HL-60 (cell line): ENCODE measurements around the gene DUSP22.
A peak's percentile ranks its signal among the peaks of the same experiment; 100 is the strongest.

Experiments
- DNase-seq, 2 experiments: peaks; one replicate each; pipeline ENCODE4 v3.0.0-alpha.2; 2010 to 2020; ENCODE audit warnings: low read depth in 1 of 2, low spot score in 1 of 2
- H3K27ac ChIP-seq: fragments of 250-450 bp; sonication (Bioruptor Pico); replicated peaks from 2 replicates; pipeline ENCODE4 v1.5.1; 2020; ENCODE audit warnings: mild to moderate bottlenecking, moderate library complexity
- H3K27me3 ChIP-seq: fragments of 250-450 bp; sonication (Bioruptor Pico); 2 replicates; pipeline ENCODE4 v1.5.1; 2021; ENCODE audit warnings: mild to moderate bottlenecking, moderate library complexity; ENCODE audit not compliant: insufficient read depth, poor library complexity, severe bottlenecking
- H3K4me3 ChIP-seq: replicated peaks from 2 replicates; pipeline ENCODE4 v1.5.1; 2011; ENCODE audit warnings: mild to moderate bottlenecking, control low read depth, low read length; ENCODE audit not compliant: insufficient read depth
- GABPA ChIP-seq: IDR thresholded peaks from 2 replicates; pipeline ENCODE4 v1.6.1; 2012; ENCODE audit warnings: low read depth
- POLR2AphosphoS5 ChIP-seq: IDR thresholded peaks from 2 replicates; pipeline ENCODE4 v1.6.1; 2012; ENCODE audit warnings: low read depth
- SPI1 ChIP-seq: IDR thresholded peaks from 2 replicates; pipeline ENCODE4 v1.6.1; 2012; ENCODE audit warnings: low read depth, mild to moderate bottlenecking, borderline replicate concordance
- TF ChIP-seq, protein P1 (sequence below): IDR thresholded peaks from 2 replicates; pipeline ENCODE4 v1.6.1; 2012; ENCODE audit warnings: low read depth; ENCODE audit not compliant: insufficient replicate concordance
- TF ChIP-seq, protein P2 (sequence below): IDR thresholded peaks from one replicate; pipeline ENCODE4 v1.5.1; 2011; ENCODE audit warnings: low read length, control low read depth, inconsistent platforms; ENCODE audit not compliant: insufficient read depth

DUSP22 gene

DNA sequence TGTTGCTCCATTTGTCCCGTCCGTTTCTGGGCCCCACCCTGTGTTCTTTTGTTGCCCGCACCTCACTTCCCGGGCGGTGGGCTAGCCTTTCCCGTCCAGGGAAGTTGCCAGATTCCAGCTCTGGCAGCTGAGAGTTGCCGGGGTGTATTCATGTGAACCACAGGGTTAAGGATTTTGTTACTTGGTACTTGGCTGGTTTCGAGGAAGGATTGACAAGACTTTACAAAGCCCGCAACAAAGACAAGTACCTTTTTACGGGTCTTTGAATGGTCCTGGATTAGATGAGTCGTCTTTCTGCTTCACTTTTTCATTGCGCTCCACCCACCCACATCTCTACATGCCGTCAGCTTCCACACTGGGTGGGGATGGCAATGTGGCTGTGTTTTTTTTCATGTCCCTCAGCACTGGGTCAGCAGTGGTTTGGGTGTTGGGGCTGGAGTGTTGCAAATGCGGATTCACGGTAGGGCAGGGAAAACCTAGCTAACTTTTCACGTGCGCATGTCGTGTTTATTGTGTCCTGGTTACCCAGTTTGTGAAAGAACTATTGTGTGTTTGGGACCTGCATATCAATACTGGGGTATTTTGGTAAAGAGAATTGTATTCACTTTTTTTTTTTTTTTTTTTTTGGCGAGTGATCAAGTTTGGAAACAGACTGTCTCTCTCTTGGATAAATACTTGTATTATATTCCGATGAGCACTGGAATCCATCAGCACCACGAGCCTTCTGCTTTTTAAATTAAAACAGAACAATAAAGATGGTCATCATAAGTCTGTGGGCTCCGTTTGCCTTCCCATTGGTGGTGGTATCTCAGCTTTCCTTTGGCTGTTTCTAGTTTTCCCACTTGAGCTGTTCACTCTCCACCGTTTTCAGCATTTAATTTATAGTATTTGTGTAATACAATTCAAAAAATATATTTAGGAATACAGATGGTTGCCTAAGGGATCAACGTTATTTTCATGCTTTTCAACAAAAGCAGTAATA lies 1.2 kb downstream of the DUSP22 start:
- DNase-seq: no peak
- peak overlapping the region; percentile 68 for H3K4me3 ChIP-seq
- H3K27ac ChIP-seq: peak overlapping the region; percentile 88
- TF ChIP-seq GABPA (no peak), SPI1 (no peak)
- TF ChIP-seq, protein P1, sequence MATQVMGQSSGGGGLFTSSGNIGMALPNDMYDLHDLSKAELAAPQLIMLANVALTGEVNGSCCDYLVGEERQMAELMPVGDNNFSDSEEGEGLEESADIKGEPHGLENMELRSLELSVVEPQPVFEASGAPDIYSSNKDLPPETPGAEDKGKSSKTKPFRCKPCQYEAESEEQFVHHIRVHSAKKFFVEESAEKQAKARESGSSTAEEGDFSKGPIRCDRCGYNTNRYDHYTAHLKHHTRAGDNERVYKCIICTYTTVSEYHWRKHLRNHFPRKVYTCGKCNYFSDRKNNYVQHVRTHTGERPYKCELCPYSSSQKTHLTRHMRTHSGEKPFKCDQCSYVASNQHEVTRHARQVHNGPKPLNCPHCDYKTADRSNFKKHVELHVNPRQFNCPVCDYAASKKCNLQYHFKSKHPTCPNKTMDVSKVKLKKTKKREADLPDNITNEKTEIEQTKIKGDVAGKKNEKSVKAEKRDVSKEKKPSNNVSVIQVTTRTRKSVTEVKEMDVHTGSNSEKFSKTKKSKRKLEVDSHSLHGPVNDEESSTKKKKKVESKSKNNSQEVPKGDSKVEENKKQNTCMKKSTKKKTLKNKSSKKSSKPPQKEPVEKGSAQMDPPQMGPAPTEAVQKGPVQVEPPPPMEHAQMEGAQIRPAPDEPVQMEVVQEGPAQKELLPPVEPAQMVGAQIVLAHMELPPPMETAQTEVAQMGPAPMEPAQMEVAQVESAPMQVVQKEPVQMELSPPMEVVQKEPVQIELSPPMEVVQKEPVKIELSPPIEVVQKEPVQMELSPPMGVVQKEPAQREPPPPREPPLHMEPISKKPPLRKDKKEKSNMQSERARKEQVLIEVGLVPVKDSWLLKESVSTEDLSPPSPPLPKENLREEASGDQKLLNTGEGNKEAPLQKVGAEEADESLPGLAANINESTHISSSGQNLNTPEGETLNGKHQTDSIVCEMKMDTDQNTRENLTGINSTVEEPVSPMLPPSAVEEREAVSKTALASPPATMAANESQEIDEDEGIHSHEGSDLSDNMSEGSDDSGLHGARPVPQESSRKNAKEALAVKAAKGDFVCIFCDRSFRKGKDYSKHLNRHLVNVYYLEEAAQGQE: no peak
- TF ChIP-seq, protein P2, sequence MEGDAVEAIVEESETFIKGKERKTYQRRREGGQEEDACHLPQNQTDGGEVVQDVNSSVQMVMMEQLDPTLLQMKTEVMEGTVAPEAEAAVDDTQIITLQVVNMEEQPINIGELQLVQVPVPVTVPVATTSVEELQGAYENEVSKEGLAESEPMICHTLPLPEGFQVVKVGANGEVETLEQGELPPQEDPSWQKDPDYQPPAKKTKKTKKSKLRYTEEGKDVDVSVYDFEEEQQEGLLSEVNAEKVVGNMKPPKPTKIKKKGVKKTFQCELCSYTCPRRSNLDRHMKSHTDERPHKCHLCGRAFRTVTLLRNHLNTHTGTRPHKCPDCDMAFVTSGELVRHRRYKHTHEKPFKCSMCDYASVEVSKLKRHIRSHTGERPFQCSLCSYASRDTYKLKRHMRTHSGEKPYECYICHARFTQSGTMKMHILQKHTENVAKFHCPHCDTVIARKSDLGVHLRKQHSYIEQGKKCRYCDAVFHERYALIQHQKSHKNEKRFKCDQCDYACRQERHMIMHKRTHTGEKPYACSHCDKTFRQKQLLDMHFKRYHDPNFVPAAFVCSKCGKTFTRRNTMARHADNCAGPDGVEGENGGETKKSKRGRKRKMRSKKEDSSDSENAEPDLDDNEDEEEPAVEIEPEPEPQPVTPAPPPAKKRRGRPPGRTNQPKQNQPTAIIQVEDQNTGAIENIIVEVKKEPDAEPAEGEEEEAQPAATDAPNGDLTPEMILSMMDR: no peak
- no peaks in the 10 kb centered on the region for H3K27me3 ChIP-seq

DNA sequence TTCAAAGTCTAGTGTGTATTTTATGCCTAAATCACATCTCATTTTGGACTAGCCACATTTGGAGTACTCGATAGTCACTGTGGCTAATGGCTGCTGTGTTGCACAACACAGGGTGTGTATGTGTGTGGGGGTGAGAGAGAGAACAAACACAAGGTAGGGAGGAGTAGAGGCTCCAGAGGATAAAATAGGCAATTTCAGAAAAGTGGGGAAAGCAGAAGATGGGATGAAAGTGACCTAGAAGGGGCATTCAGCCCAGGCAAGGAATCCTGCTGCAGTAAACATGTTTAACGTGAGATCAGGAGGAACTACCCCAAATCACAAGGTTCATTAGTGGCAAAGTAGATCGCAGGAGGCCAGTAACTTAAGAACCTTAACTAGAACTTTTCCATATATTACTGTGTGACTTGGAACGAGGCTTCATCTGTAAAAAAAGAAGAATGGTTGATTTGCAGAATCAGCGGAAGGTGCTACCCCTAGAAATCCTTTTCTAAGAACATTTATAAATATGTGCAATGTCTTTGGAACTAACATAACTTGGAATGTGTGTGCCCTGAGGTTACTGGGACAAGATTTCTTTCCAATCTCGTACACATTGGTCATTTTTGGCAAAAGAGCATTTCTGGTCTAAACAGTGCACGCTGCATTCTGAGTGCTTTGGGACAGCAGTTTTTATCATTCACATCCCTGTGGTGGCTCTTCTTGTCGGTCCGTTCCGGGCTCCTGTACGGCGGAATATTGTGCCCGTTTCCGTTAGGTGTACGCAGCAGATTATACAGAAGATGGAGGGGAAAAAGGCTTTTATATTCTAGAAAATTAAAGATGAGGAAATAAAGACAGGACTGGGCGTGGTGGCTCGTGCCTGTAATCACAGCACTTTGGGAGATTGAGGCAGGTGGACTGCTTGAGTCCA lies 2.6 kb downstream of the DUSP22 start:
- Histone ChIP-seq H3K4me3 (no peak overlapping the region), H3K27ac (no peak overlapping the region), H3K27me3 (no peaks in the 10 kb centered on the region)
- DNase-seq: peak in 1 of 2 experiments; percentile 38
- TF ChIP-seq POLR2AphosphoS5 (no peak), SPI1 (no peak), GABPA (no peak)
- TF ChIP-seq, protein P2: no peak
- TF ChIP-seq, protein P1: no peak

DNA sequence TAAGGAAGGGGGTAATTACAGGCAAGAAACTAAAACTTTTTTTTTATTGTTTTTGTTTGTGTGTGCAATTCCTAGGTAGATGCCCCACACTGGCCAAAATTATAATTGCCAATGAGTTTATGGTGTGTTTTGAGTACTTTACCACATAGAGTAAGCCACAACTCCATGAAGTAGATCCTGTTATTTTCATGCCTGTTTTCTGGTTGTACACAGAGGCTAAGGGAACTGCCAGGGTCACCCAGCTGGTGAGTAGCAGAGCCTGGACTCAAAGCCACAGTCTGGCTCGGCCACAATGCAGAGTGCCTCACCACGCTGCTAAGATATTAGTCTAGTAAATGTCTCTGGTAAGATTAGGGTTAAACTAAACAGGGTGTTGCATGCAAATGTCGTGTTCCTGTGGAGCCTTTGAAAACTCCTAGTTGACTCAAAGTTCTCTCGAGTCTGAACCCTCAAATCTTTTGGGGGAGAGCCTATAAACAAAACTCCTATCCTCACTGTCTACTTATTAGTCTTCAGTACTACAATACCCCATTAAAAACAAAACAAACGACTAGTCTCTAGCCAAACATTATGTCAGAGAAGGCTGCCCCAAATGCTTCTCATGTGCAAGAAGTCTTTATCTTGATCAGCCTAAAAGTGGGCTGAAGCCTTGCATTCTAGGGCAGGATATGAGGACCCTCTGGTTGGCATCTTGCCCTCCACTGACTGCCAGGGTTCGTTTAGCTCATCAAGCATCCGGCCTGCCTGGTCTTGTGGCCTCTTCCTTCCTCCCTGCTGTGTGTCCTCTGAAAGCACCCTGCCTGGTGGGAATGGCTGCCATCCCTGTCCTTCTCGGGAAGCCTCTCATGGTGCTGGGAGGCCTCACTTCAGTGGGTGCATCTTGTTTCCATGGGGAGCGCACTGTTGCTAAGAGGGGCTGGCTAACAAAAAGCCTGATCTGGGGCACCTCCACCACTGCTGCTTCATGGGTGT lies 4.2 kb downstream of the DUSP22 start:
- DNase-seq: peak in 1 of 2 experiments; percentile 48
- no peaks in the 10 kb centered on the region for H3K27me3 ChIP-seq
- TF ChIP-seq GABPA (no peak), POLR2AphosphoS5 (no peak), SPI1 (no peak)
- TF ChIP-seq, protein P2: no peak
- TF ChIP-seq, protein P1: no peak
- no peak overlapping the region for H3K4me3 ChIP-seq
- peak overlapping the region; percentile 42 for H3K27ac ChIP-seq
